HepG2 (cell line): ENCODE data around the gene MEMO1. TPM values are rescaled to one million over a fixed set of nuclear protein-coding genes. Genes with fewer than 3 reads are reported as not detected.
A peak's percentile ranks its signal among the peaks of the same experiment; 100 is the strongest.

Source experiments
- AHR ChIP-seq: IDR thresholded peaks from 2 replicates; pipeline ENCODE4 v1.6.1; 2018; ENCODE audit warnings: missing genetic modification reagents, missing compliant biosample characterization
- BRF2 ChIP-seq: sonication (generic); formaldehyde crosslinking; IDR thresholded peaks from 2 replicates; pipeline ENCODE4 v1.8.1; 2022; ENCODE audit warnings: mild to moderate bottlenecking, missing genetic modification reagents
- CAMTA2 ChIP-seq: sonication (generic); formaldehyde crosslinking; IDR thresholded peaks from 2 replicates; pipeline ENCODE4 v1.4.0; 2020; ENCODE audit warnings: mild to moderate bottlenecking, missing genetic modification reagents, borderline replicate concordance
- HOMEZ ChIP-seq: IDR thresholded peaks from 2 replicates; pipeline ENCODE4 v1.6.1; 2016; ENCODE audit warnings: low read depth
- MED13 ChIP-seq: sonication (generic); formaldehyde crosslinking; IDR thresholded peaks from 2 replicates; pipeline ENCODE4 v1.5.0; 2020; ENCODE audit warnings: missing genetic modification reagents
- PHF20 ChIP-seq: sonication (generic); formaldehyde crosslinking; IDR thresholded peaks from 2 replicates; pipeline ENCODE4 v1.5.0; 2020; ENCODE audit warnings: mild to moderate bottlenecking, missing genetic modification reagents
- SMYD3 ChIP-seq: sonication (generic); formaldehyde crosslinking; IDR thresholded peaks from 2 replicates; pipeline ENCODE4 v1.8.1; 2023; ENCODE audit warnings: mild to moderate bottlenecking, missing genetic modification reagents
- ZBTB38 ChIP-seq: sonication (generic); formaldehyde crosslinking; IDR thresholded peaks from 2 replicates; pipeline ENCODE4 v1.5.1; 2020; ENCODE audit warnings: mild to moderate bottlenecking, missing genetic modification reagents
- ZFP36L2 ChIP-seq: sonication (generic); formaldehyde crosslinking; IDR thresholded peaks from 2 replicates; pipeline ENCODE4 v1.4.0; 2020; ENCODE audit warnings: missing genetic modification reagents
- ZNF205 ChIP-seq: IDR thresholded peaks from 2 replicates; pipeline ENCODE4 v1.6.1; 2018; ENCODE audit warnings: missing biosample characterization, missing genetic modification reagents
- ZNF234 ChIP-seq: sonication (generic); formaldehyde crosslinking; conservative IDR thresholded peaks from 2 replicates; pipeline ENCODE4 v1.5.1; 2020; ENCODE audit warnings: mild to moderate bottlenecking, missing genetic modification reagents
- ZNF430 ChIP-seq: sonication (generic); formaldehyde crosslinking; IDR thresholded peaks from 2 replicates; pipeline ENCODE4 v1.9.0; 2021; ENCODE audit warnings: mild to moderate bottlenecking, missing genetic modification reagents
- ZNF549 ChIP-seq: sonication (generic); formaldehyde crosslinking; IDR thresholded peaks from 2 replicates; pipeline ENCODE4 v1.5.0; 2020; ENCODE audit warnings: missing genetic modification reagents
- ZNF644 ChIP-seq: IDR thresholded peaks from 2 replicates; pipeline ENCODE4 v1.6.1; 2016; ENCODE audit warnings: low read depth
- ZNF7 ChIP-seq: IDR thresholded peaks from 2 replicates; pipeline ENCODE4 v1.6.1; 2016; ENCODE audit warnings: missing biosample characterization, missing genetic modification reagents
- ZSCAN21 ChIP-seq: sonication (generic); formaldehyde crosslinking; IDR thresholded peaks from 2 replicates; pipeline ENCODE4 v1.8.0; 2022; ENCODE audit warnings: mild to moderate bottlenecking, missing genetic modification reagents, moderate library complexity, borderline replicate concordance
- polyA plus RNA-seq, 8 experiments: library from polyadenylated mRNA; depleted of rRNA in 3 of 8; stranded (reverse) in 7 of 8; unstranded in 1 of 8; fragments of >200 nt; fragmentation: Illumina TruSeq in 4 of 8; extraction: Trizol in 4 of 8; gene quantifications; 2 replicates each; pipeline versions ENCODE4 v1.2.1 to v1.2.3, GENCODE V29; 2011 to 2016; ENCODE audit warnings: low read depth in 4 of 8, missing spikeins in 1 of 8, mixed read lengths in 1 of 8; ENCODE audit not compliant: insufficient read depth in 1 of 8
- total RNA-seq, 5 experiments: library from RNA; depleted of rRNA; stranded (reverse); fragments of >200 nt; fragmentation: Illumina TruSeq; extraction: Trizol; gene quantifications; 2 replicates each; pipeline ENCODE4 v1.2.3, GENCODE V29; 2016; ENCODE audit warnings: low read depth in 1 of 5
- TF ChIP-seq, protein P1 (sequence below): sonication (generic); formaldehyde crosslinking; IDR thresholded peaks from 2 replicates; pipeline ENCODE4 v1.8.1; 2022; ENCODE audit warnings: low read depth, mild to moderate bottlenecking, missing genetic modification reagents
- TF ChIP-seq, protein P2 (sequence below): sonication (generic); formaldehyde crosslinking; conservative IDR thresholded peaks from 2 replicates; pipeline ENCODE4 v1.4.0; 2020; ENCODE audit warnings: missing genetic modification reagents
- TF ChIP-seq, protein P3 (sequence below): sonication (generic); formaldehyde crosslinking; IDR thresholded peaks from 2 replicates; pipeline ENCODE4 v1.5.0; 2020; ENCODE audit warnings: missing genetic modification reagents

The MEMO1 gene
- total and polyA plus RNA-seq, 2 of the 13 experiments (the other 11 are each of a cell fraction or from before 2014, with no cell fraction given), result 69.8 to 81.6 TPM

- TF ChIP-seq, protein P1, sequence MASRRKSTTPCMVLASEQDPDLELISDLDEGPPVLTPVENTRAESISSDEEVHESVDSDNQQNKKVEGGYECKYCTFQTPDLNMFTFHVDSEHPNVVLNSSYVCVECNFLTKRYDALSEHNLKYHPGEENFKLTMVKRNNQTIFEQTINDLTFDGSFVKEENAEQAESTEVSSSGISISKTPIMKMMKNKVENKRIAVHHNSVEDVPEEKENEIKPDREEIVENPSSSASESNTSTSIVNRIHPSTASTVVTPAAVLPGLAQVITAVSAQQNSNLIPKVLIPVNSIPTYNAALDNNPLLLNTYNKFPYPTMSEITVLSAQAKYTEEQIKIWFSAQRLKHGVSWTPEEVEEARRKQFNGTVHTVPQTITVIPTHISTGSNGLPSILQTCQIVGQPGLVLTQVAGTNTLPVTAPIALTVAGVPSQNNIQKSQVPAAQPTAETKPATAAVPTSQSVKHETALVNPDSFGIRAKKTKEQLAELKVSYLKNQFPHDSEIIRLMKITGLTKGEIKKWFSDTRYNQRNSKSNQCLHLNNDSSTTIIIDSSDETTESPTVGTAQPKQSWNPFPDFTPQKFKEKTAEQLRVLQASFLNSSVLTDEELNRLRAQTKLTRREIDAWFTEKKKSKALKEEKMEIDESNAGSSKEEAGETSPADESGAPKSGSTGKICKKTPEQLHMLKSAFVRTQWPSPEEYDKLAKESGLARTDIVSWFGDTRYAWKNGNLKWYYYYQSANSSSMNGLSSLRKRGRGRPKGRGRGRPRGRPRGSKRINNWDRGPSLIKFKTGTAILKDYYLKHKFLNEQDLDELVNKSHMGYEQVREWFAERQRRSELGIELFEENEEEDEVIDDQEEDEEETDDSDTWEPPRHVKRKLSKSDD (CRISPR knock-in tag), result no peak
- no peak for TF ChIP-seq ZNF234 (CRISPR knock-in tag)
- peak; percentile 65; the same call in 1 of the 2 replicates for TF ChIP-seq ZNF549
- TF ChIP-seq, protein P2, sequence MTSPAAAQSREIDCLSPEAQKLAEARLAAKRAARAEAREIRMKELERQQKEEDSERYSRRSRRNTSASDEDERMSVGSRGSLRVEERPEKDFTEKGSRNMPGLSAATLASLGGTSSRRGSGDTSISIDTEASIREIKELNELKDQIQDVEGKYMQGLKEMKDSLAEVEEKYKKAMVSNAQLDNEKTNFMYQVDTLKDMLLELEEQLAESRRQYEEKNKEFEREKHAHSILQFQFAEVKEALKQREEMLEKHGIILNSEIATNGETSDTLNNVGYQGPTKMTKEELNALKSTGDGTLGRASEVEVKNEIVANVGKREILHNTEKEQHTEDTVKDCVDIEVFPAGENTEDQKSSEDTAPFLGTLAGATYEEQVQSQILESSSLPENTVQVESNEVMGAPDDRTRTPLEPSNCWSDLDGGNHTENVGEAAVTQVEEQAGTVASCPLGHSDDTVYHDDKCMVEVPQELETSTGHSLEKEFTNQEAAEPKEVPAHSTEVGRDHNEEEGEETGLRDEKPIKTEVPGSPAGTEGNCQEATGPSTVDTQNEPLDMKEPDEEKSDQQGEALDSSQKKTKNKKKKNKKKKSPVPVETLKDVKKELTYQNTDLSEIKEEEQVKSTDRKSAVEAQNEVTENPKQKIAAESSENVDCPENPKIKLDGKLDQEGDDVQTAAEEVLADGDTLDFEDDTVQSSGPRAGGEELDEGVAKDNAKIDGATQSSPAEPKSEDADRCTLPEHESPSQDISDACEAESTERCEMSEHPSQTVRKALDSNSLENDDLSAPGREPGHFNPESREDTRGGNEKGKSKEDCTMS (CRISPR knock-in tag), result no peak
- TF ChIP-seq HOMEZ (CRISPR knock-in tag), result no peak
- TF ChIP-seq ZSCAN21 (CRISPR knock-in tag), result peak; percentile 48; the same call in 1 of the 2 replicates
- no peak; the same call in 1 of the 2 replicates for TF ChIP-seq MED13 (CRISPR knock-in tag)
- peak; percentile 43; the same call in 1 of the 2 replicates for TF ChIP-seq ZNF430 (CRISPR knock-in tag)
- peak; percentile 61; the same call in 1 of the 2 replicates for TF ChIP-seq SMYD3
- TF ChIP-seq CAMTA2 (CRISPR knock-in tag), result no peak; the same call in 1 of the 2 replicates
- TF ChIP-seq BRF2 (CRISPR knock-in tag), result no peak
- peak; percentile 95 for TF ChIP-seq ZBTB38 (CRISPR knock-in tag)
- TF ChIP-seq, protein P3, sequence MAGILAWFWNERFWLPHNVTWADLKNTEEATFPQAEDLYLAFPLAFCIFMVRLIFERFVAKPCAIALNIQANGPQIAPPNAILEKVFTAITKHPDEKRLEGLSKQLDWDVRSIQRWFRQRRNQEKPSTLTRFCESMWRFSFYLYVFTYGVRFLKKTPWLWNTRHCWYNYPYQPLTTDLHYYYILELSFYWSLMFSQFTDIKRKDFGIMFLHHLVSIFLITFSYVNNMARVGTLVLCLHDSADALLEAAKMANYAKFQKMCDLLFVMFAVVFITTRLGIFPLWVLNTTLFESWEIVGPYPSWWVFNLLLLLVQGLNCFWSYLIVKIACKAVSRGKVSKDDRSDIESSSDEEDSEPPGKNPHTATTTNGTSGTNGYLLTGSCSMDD (CRISPR knock-in tag), result no peak
- TF ChIP-seq ZNF7, result no peak
- peak; percentile 73; the same call in 1 of the 2 replicates for TF ChIP-seq ZFP36L2 (CRISPR knock-in tag)
- TF ChIP-seq PHF20 (CRISPR knock-in tag), result peak; percentile 92
- TF ChIP-seq ZNF644 (CRISPR knock-in tag), result peak; percentile 10; the same call in 1 of the 2 replicates
- TF ChIP-seq AHR (CRISPR knock-in tag), result peak; percentile 80
- TF ChIP-seq ZNF205 (CRISPR knock-in tag), result peak; percentile 95; the same call in 1 of the 2 replicates
These were observed 28.8 kb upstream of the MEMO1 start, which contains the start of gene DPY30 (continued) for GRCh38 chr2:32039447-32040219.
